ENCODE measurements around the gene PDE3B. TPM values are rescaled to one million over a fixed set of nuclear protein-coding genes. Genes with fewer than 3 reads are reported as not detected.
"Not testable (repeated sequence)": the region's sequence is repeated elsewhere in the genome, so short reads cannot be mapped to it uniquely, and the experiment has no call there.

PDE3B gene
- total RNA-seq, 4 donors from 2014 or later: 13.3 to 23.3 (median 21.5) TPM

GRCh38 chr11:14751975-14752407 is 108.4 kb downstream of the PDE3B start:
- no peaks in the 10 kb centered on the region for H3K36me3 ChIP-seq
- no peak for DNase-seq (ENCODE audit: extremely low spot score)
- H3K27ac ChIP-seq (replicated peaks in 1 of 4): no peak overlapping the region
- no peaks in the 10 kb centered on the region for H3K27me3 ChIP-seq
- TF ChIP-seq CTCF (IDR thresholded peaks at IDR 0.05) (no peak), EP300 (IDR thresholded peaks at IDR 0.05) (no peak), POLR2AphosphoS5 (IDR thresholded peaks at IDR 0.05) (no peak), POLR2A (IDR thresholded peaks at IDR 0.05; ENCODE audit: low read depth) (no peak)
- no peaks in the 10 kb centered on the region for H3K9me3 ChIP-seq
- peaks cover 0 to 14% (median 8%) of the 10 kb centered on the region in 4 donors for H3K4me1 ChIP-seq
- H3K4me3 ChIP-seq: no peak overlapping the region
- intact Hi-C loops (cut with DNase I): no loop called here

GRCh38 chr11:14755140-14755539 is 111.5 kb downstream of the PDE3B start:
- Histone ChIP-seq H3K36me3 (no peaks in the 10 kb centered on the region), H3K27me3 (no peaks in the 10 kb centered on the region), H3K27ac (replicated peaks in 1 of 4) (no peak overlapping the region), H3K4me3 (no peak overlapping the region), H3K4me1 (peaks cover 0 to 19% (median 4%) of the 10 kb centered on the region in 4 donors), H3K9me3 (no peaks in the 10 kb centered on the region)
- TF ChIP-seq CTCF (IDR thresholded peaks at IDR 0.05) (no peak), EP300 (IDR thresholded peaks at IDR 0.05) (no peak)
- intact Hi-C loops (cut with DNase I): no loop called here
- no peak for DNase-seq (ENCODE audit: extremely low spot score)
- 77% methylated on average over 3 of the region's 3 CpGs for WGBS

- H3K9me3 ChIP-seq: no peaks in the 10 kb centered on the region
- no peak overlapping the region for H3K27ac ChIP-seq (replicated peaks in 1 of 4)
- no peak for DNase-seq (ENCODE audit: extremely low spot score)
- peaks cover 0 to 19% (median 4%) of the 10 kb centered on the region in 4 donors for H3K4me1 ChIP-seq
- WGBS: 88% methylated on average over 4 of the region's 4 CpGs
- H3K27me3 ChIP-seq: no peaks in the 10 kb centered on the region
- H3K4me3 ChIP-seq: no peak overlapping the region
- no peaks in the 10 kb centered on the region for H3K36me3 ChIP-seq
- intact Hi-C loops (cut with DNase I): no loop called here
- no peak for TF ChIP-seq POLR2A (IDR thresholded peaks at IDR 0.05; ENCODE audit: low read depth)
These were observed 112.7 kb downstream of the PDE3B start for GRCh38 chr11:14756349-14756748.

GRCh38 chr11:14759300-14760012 is 115.9 kb downstream of the PDE3B start:
- not testable (repeated sequence) for H3K27me3 ChIP-seq; DNase-seq (ENCODE audit: extremely low spot score); H3K27ac ChIP-seq (replicated peaks in 1 of 4); H3K9me3 ChIP-seq; H3K4me3 ChIP-seq; H3K36me3 ChIP-seq
- WGBS: 88% methylated on average over 9 of the region's 9 CpGs
- peaks cover 0 to 11% (median 1%) of the 10 kb centered on the region in 4 donors for H3K4me1 ChIP-seq
- intact Hi-C loops (cut with DNase I): loop anchor here (10.0 kb wide), 1 partner anchor 225 kb away; no protein-coding TSS in a partner anchor

GRCh38 chr11:14764179-14764578 is 120.6 kb downstream of the PDE3B start:
- no peaks in the 10 kb centered on the region for H3K9me3 ChIP-seq
- H3K27ac ChIP-seq (replicated peaks in 1 of 4): no peak overlapping the region
- DNase-seq (ENCODE audit: extremely low spot score): no peak
- WGBS: 100% methylated on average over 1 of the region's 1 CpG
- H3K27me3 ChIP-seq: no peaks in the 10 kb centered on the region
- H3K4me3 ChIP-seq: no peak overlapping the region
- no peak for TF ChIP-seq EP300 (IDR thresholded peaks at IDR 0.05)
- TF ChIP-seq POLR2AphosphoS5 (IDR thresholded peaks at IDR 0.05): no peak
- TF ChIP-seq POLR2A (IDR thresholded peaks at IDR 0.05; ENCODE audit: low read depth): no peak
- TF ChIP-seq CTCF (IDR thresholded peaks at IDR 0.05): no peak
- no peaks in the 10 kb centered on the region for H3K36me3 ChIP-seq
- intact Hi-C loops (cut with DNase I): loop anchor here (10.0 kb wide), 1 partner anchor 229 kb away; no protein-coding TSS in a partner anchor
- H3K4me1 ChIP-seq: peaks cover 0 to 4% (median 0%) of the 10 kb centered on the region in 4 donors
